T-helper 2 cell treated with Interferon-gamma antibody and Interleukin-4, amounts not matched to agents 100 ng/mL and 5 ng/mL, for 36 hours (primary cell): ENCODE data around the gene MCOLN1. TPM values are rescaled to one million over a fixed set of nuclear protein-coding genes. Genes with fewer than 3 reads are reported as not detected.
"Not testable (repeated sequence)": the region's sequence is repeated elsewhere in the genome, so short reads cannot be mapped to it uniquely, and the experiment has no call there.

Experiments
- intact Hi-C: fragments of 100-400 bp; cut with micrococcal nuclease; formaldehyde crosslinking; loops from one replicate; pipeline ENCODE4 v1.15.1; 2023
- total RNA-seq: library from RNA; stranded (reverse); gene quantifications from 2 replicates; pipeline ENCODE4 v1.2.3, GENCODE V29; 2022

The MCOLN1 gene
- total RNA-seq, 1 donor from 2014 or later, result 10.7 TPM

GRCh38 chr19:7562646-7563393 lies 40.4 kb downstream of the MCOLN1 start:
- intact Hi-C loops, result no loop called here

GRCh38 chr19:7564866-7565265 lies 42.4 kb downstream of the MCOLN1 start:
- intact Hi-C loops, result no loop called here

GRCh38 chr19:7565332-7565731 lies 42.9 kb downstream of the MCOLN1 start:
- intact Hi-C loops, result no loop called here

GRCh38 chr19:7570761-7571160 lies 48.3 kb downstream of the MCOLN1 start:
- intact Hi-C loops, result no loop called here

- intact Hi-C loops, result no loop called here
These were observed 53.1 kb downstream of the MCOLN1 start for GRCh38 chr19:7575434-7576040.

- intact Hi-C loops, result not testable (repeated sequence)
These were observed 55.0 kb downstream of the MCOLN1 start for GRCh38 chr19:7577422-7577821.

- intact Hi-C loops, result no loop called here
These were observed 55.7 kb downstream of the MCOLN1 start for GRCh38 chr19:7578127-7578526.

- intact Hi-C loops, result no loop called here
These were observed 56.8 kb downstream of the MCOLN1 start for GRCh38 chr19:7579182-7579581.

GRCh38 chr19:7582446-7582845 lies 60.0 kb downstream of the MCOLN1 start:
- intact Hi-C loops, result no loop called here

Other genes starting within 250 kb of the MCOLN1 start
- 1.1 and 1.3 TPM in 2 replicates for gene INSR, start 228.2 kb upstream of the MCOLN1 start, total RNA-seq
- 44.9 and 45.8 TPM in 2 replicates for gene ARHGEF18, start 173.7 kb upstream of the MCOLN1 start, total RNA-seq
- 0.45 and 0.57 TPM in 2 replicates for gene PEX11G, start 33.6 kb upstream of the MCOLN1 start, total RNA-seq
- gene ZNF358, start 6.5 kb upstream of the MCOLN1 start, total RNA-seq, result 5.2 and 5.3 TPM in 2 replicates
- gene PNPLA6, start 13.1 kb downstream of the MCOLN1 start, total RNA-seq, result 115 and 116 TPM in 2 replicates
- 0.11 and 0.16 TPM in 2 replicates for gene CAMSAP3, start 73.2 kb downstream of the MCOLN1 start, total RNA-seq
- gene XAB2, start 106.9 kb downstream of the MCOLN1 start, total RNA-seq, result 39.0 and 39.7 TPM in 2 replicates
- gene PET100, start 107.2 kb downstream of the MCOLN1 start, total RNA-seq, result 129 and 134 TPM in 2 replicates
- 0.82 and 2.0 TPM in 2 replicates for gene PCP2, start 111.1 kb downstream of the MCOLN1 start, total RNA-seq
- gene STXBP2, start 114.5 kb downstream of the MCOLN1 start, total RNA-seq, result 124 and 129 TPM in 2 replicates
- gene RETN, start 146.4 kb downstream of the MCOLN1 start, total RNA-seq, result 0.55 TPM in 1 of 2 replicates, not detected in the other
- not detected in 2 replicates for gene MCEMP1, start 154.5 kb downstream of the MCOLN1 start, total RNA-seq
- 65.6 and 76.9 TPM in 2 replicates for gene TRAPPC5, start 158.2 kb downstream of the MCOLN1 start, total RNA-seq
- 0.25 TPM in 1 of 2 replicates, not detected in the other for gene FCER2, start 179.5 kb downstream of the MCOLN1 start, total RNA-seq
- not detected in 2 replicates for gene CLEC4G, start 209.5 kb downstream of the MCOLN1 start, total RNA-seq
- not detected in 2 replicates for gene CD209, start 224.9 kb downstream of the MCOLN1 start, total RNA-seq
- gene CLEC4M, start 240.6 kb downstream of the MCOLN1 start, total RNA-seq, result not detected in 2 replicates